ENCODE results near the gene RAI1.

DNA sequence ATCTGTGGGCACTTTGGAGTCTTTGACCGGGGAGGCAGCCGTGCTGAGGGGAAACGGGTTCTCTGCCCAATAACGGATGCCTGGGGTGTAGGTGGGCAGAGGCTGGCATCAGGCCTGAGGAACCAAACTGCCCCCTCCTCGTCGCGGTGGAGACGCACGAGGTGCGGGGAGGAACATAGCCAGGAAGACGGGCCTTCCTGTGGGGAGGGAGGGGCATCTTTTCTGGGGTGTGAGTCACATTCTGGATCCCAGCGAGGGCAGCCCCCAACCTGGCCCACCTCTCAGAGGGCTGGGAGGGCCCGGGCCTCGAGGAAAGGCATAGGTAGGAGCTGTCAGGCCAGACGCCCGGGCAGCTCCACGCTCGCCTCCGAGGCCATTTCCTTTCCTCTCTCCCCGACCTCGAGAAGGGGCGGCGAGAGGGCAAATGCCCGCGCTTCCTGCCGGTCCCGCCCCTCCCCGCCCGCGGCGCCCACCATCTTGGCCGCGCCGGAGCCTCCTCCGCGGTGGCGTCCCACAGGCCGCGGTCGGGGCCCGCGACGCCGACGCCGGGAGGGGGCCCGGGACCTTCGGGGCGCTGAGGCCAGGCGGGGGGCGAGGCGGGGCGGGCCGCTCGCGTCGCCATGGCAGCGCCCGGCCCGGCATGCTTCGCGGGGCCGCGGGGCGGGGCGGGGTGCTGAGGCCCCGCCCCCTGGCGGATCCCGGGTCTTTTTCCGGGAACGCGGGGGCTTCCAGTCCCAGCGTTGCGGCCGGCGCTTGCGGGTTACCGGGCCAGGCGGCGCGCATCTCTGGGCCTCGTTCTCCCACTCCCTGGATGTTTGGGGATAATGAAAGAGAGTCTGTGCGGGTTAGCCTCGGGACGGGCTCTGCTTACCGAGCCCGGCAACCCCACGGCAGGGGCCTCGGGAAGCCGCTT is 13.2 kb downstream of the RAI1 start:
- TF ChIP-seq POLR2A (IDR thresholded peaks at IDR 0.05; ENCODE audit: low read depth, low read length) = peak; percentile 49; the same call in 1 of the 2 replicates
- TF ChIP-seq POLR2AphosphoS5 (IDR thresholded peaks at IDR 0.05; ENCODE audit: low read depth, low read length) = peak; percentile 60
